ENCODE measurements around the gene GLB1L.

The GLB1L gene

GRCh38 chr2:219218217-219218731 is 27.0 kb downstream of the GLB1L start:
- H3K36me3 ChIP-seq (ENCODE audit: insufficient read depth, low read length) = peaks cover 53% of the 10 kb centered on the region
- peak overlapping the region; percentile 71 for H3K4me3 ChIP-seq (ENCODE audit: low read length)
- H3K4me1 ChIP-seq (ENCODE audit: control insufficient read depth, insufficient read depth, low read length) = peaks cover 31% of the 10 kb centered on the region

GRCh38 chr2:219216535-219216915 is 28.7 kb downstream of the GLB1L start:
- Histone ChIP-seq H3K9ac (ENCODE audit: low read depth, low read length) (no peak overlapping the region), H3K4me3 (ENCODE audit: low read length) (no peak overlapping the region), H3K27me3 (ENCODE audit: control insufficient read depth, insufficient read depth, low read length) (no peaks in the 10 kb centered on the region), H3K36me3 (ENCODE audit: insufficient read depth, low read length) (peaks cover 52% of the 10 kb centered on the region), H3K4me2 (ENCODE audit: low read length) (no peak overlapping the region), H3K4me1 (ENCODE audit: control insufficient read depth, insufficient read depth, low read length) (peaks cover 31% of the 10 kb centered on the region), H3K9me3 (replicated peaks; ENCODE audit: low read length) (no peaks in the 10 kb centered on the region)

More at GRCh38 chr2:219218217-219218731, 27.0 kb downstream of the GLB1L start:
- H3K27me3 ChIP-seq (ENCODE audit: control insufficient read depth, insufficient read depth, low read length) = no peaks in the 10 kb centered on the region
- H3K4me2 ChIP-seq (ENCODE audit: low read length) = peak overlapping the region; percentile 93
- H3K9ac ChIP-seq (ENCODE audit: low read depth, low read length) = peak overlapping the region; percentile 71
- no peaks in the 10 kb centered on the region for H3K9me3 ChIP-seq (replicated peaks; ENCODE audit: low read length)

- Histone ChIP-seq H3K4me1 (ENCODE audit: control insufficient read depth, insufficient read depth, low read length) (peaks cover 31% of the 10 kb centered on the region), H3K4me2 (ENCODE audit: low read length) (no peak overlapping the region), H3K36me3 (ENCODE audit: insufficient read depth, low read length) (peaks cover 50% of the 10 kb centered on the region), H3K9ac (ENCODE audit: low read depth, low read length) (no peak overlapping the region), H3K4me3 (ENCODE audit: low read length) (no peak overlapping the region), H3K9me3 (replicated peaks; ENCODE audit: low read length) (no peaks in the 10 kb centered on the region), H3K27me3 (ENCODE audit: control insufficient read depth, insufficient read depth, low read length) (no peaks in the 10 kb centered on the region)
Measured at GRCh38 chr2:219215871-219216534, 29.2 kb downstream of the GLB1L start.

DNA sequence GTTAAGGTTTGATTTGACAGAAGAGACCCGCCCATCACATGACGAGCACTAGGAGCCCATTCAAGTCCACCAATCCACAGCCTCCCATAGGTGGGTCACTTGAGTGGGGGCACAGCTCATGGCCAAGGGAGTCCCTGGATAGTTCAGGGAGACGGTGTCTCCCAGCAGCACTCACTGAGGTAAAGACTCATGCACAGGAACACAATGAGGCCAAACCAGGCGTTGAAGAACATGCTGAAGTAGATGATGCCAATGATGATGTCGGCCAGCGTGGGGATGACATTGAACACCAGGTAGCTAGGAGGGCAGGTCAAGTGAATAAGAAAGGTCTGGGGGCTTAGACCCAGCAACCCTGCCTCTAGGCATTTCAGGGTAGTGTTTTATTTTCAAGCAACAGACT is 30.5 kb downstream of the GLB1L start:
- no peak overlapping the region for H3K4me3 ChIP-seq (ENCODE audit: low read length)
- H3K36me3 ChIP-seq (ENCODE audit: insufficient read depth, low read length) = peaks cover 51% of the 10 kb centered on the region
- peaks cover 30% of the 10 kb centered on the region for H3K4me1 ChIP-seq (ENCODE audit: control insufficient read depth, insufficient read depth, low read length)

GRCh38 chr2:219214141-219214540 is 31.1 kb downstream of the GLB1L start:
- H3K4me3 ChIP-seq (ENCODE audit: low read length) = no peak overlapping the region
- no peak overlapping the region for H3K4me2 ChIP-seq (ENCODE audit: low read length)
- no peaks in the 10 kb centered on the region for H3K9me3 ChIP-seq (replicated peaks; ENCODE audit: low read length)
- H3K27me3 ChIP-seq (ENCODE audit: control insufficient read depth, insufficient read depth, low read length) = no peaks in the 10 kb centered on the region
- H3K4me1 ChIP-seq (ENCODE audit: control insufficient read depth, insufficient read depth, low read length) = peaks cover 24% of the 10 kb centered on the region
- no peak overlapping the region for H3K9ac ChIP-seq (ENCODE audit: low read depth, low read length)
- peaks cover 55% of the 10 kb centered on the region for H3K36me3 ChIP-seq (ENCODE audit: insufficient read depth, low read length)

More for the DNA sequence above, 30.5 kb downstream of the GLB1L start:
- Histone ChIP-seq H3K9ac (ENCODE audit: low read depth, low read length) (no peak overlapping the region), H3K9me3 (replicated peaks; ENCODE audit: low read length) (no peaks in the 10 kb centered on the region), H3K27me3 (ENCODE audit: control insufficient read depth, insufficient read depth, low read length) (no peaks in the 10 kb centered on the region), H3K4me2 (ENCODE audit: low read length) (no peak overlapping the region)

DNA sequence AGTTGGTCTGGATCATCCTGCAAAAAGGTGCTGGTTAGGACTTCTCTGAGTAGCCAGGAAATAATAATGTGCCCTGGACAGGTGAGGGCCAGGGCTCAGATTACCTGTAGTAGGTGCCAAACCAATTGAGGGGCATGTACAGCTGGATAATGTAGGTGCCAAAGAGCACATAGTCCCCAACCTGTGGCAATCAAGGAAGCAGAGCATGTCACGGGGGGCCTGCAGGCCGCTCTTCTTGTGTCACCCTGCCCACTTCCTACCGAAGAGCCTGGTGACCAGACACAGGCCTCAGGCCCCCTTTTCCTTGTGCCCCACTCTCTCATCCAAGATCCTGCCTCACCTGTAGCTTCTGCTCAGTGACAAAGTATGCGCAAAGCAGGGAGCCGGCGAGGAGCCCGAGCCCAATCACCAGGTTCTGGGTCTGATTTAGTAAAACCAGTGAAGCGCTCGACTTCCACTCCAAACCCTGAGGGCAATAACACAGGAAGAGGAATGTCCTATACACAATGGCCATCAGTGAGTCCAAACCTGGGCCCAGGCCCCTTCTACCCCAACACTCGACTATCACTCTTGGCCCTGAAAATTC is 31.7 kb downstream of the GLB1L start:
- Histone ChIP-seq H3K9ac (ENCODE audit: low read depth, low read length) (no peak overlapping the region), H3K36me3 (ENCODE audit: insufficient read depth, low read length) (peaks cover 61% of the 10 kb centered on the region), H3K9me3 (replicated peaks; ENCODE audit: low read length) (no peaks in the 10 kb centered on the region), H3K4me1 (ENCODE audit: control insufficient read depth, insufficient read depth, low read length) (peaks cover 18% of the 10 kb centered on the region), H3K4me2 (ENCODE audit: low read length) (no peak overlapping the region), H3K27me3 (ENCODE audit: control insufficient read depth, insufficient read depth, low read length) (no peaks in the 10 kb centered on the region), H3K4me3 (ENCODE audit: low read length) (no peak overlapping the region)

DNA sequence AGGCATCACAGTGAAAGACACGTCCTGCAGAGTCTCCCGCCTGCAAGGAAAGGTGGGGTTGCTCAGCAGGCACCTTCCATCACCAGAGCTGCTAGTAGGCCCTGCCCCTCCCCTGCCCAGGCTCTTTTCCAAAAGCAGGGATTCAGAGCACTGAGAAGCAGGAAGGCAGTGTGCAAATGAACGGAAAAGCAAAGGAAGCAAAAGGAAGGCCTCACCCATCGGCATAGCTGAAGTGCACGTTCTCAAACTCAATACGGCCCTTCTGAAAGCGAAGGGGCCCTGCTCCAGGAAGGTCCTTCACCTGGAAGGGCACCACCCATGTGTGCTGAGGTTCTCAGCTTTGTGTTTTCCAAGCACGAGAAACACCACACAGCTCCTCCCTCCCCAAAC is 32.2 kb downstream of the GLB1L start:
- Histone ChIP-seq H3K4me1 (ENCODE audit: control insufficient read depth, insufficient read depth, low read length) (peaks cover 18% of the 10 kb centered on the region), H3K9ac (ENCODE audit: low read depth, low read length) (no peak overlapping the region), H3K27me3 (ENCODE audit: control insufficient read depth, insufficient read depth, low read length) (no peaks in the 10 kb centered on the region), H3K9me3 (replicated peaks; ENCODE audit: low read length) (no peaks in the 10 kb centered on the region), H3K4me2 (ENCODE audit: low read length) (no peak overlapping the region), H3K36me3 (ENCODE audit: insufficient read depth, low read length) (peaks cover 65% of the 10 kb centered on the region), H3K4me3 (ENCODE audit: low read length) (no peak overlapping the region)

DNA sequence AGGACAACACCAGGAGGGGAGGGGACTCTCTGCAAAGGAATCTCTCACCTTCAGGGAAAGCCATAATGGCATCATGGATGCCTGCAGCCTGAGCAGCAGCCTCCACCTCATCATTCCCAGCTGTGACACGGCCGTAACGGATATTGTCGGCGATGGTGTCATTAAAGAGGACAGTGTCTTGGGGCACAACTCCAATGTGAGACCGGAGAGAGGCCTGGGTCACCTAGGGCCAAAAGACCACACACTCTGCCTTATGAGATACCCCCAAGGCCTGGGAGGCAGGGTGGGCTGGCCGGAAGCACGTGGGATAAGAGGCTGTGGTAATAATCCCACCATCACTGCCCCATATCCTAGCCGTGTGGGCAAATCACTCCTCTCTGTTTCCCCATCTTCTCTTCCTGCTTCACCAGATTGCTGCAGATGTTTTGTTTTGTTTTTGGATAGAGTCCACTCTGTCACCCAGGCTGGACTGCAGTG is 34.3 kb downstream of the GLB1L start:
- no peak overlapping the region for H3K4me3 ChIP-seq (ENCODE audit: low read length)
- H3K36me3 ChIP-seq (ENCODE audit: insufficient read depth, low read length) = peaks cover 62% of the 10 kb centered on the region
- no peak overlapping the region for H3K4me2 ChIP-seq (ENCODE audit: low read length)
- peaks cover 18% of the 10 kb centered on the region for H3K4me1 ChIP-seq (ENCODE audit: control insufficient read depth, insufficient read depth, low read length)
- no peak overlapping the region for H3K9ac ChIP-seq (ENCODE audit: low read depth, low read length)
- no peaks in the 10 kb centered on the region for H3K27me3 ChIP-seq (ENCODE audit: control insufficient read depth, insufficient read depth, low read length)
- no peaks in the 10 kb centered on the region for H3K9me3 ChIP-seq (replicated peaks; ENCODE audit: low read length)

- no peak overlapping the region for H3K9ac ChIP-seq (ENCODE audit: low read depth, low read length)
- H3K36me3 ChIP-seq (ENCODE audit: insufficient read depth, low read length) = peaks cover 62% of the 10 kb centered on the region
- H3K4me2 ChIP-seq (ENCODE audit: low read length) = no peak overlapping the region
- peaks cover 19% of the 10 kb centered on the region for H3K4me1 ChIP-seq (ENCODE audit: control insufficient read depth, insufficient read depth, low read length)
- H3K9me3 ChIP-seq (replicated peaks; ENCODE audit: low read length) = no peaks in the 10 kb centered on the region
- H3K4me3 ChIP-seq (ENCODE audit: low read length) = no peak overlapping the region
- H3K27me3 ChIP-seq (ENCODE audit: control insufficient read depth, insufficient read depth, low read length) = no peaks in the 10 kb centered on the region
Measured at GRCh38 chr2:219210196-219210885, 34.9 kb downstream of the GLB1L start.

DNA sequence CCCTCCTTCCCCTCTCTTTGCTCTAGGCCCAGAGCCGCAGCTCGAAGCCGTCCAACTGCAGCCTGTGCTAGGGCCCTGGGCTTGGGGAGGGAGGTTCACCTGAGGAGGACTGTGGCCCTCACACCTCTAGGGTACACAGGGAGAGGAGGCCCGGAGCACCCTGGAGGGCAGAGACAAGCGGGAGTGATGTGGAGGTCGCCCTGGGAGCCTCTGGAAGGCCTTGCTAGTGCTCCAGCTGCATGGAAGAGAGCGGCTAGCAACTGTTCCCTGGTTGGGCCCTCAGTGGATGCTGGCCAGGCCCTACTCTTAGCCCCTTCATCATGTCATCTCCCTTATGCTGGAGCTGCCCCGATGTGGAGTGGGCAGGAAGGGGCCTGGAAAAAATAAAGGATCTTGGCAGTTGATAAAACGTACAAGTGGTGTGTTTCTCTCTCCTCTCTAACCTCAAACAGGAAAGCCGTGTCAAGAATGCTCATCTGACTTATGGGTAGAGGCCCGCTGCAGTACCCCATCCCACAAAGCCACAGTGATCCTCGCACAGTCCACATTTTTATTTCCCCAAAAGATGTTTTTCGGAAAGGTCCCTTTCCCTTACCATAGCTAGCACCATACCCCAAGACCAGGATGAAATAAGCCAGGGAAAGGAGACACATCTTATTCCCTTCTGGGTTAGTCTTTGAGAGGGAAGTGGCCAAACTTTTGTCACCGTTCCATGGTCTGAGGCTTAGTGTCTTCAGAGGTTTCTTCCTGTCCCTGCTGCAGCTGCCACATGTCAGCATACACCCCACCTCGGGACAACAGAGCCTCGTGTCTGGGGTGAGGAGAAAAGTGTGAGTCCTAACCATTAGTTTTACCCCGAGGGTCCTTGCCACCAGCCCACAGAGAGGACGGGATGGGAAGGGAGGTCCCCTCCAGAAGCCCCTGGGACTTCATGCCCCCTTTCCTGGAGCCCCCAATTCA is 35.7 kb downstream of the GLB1L start:
- H3K36me3 ChIP-seq (ENCODE audit: insufficient read depth, low read length) = peaks cover 58% of the 10 kb centered on the region
- H3K4me3 ChIP-seq (ENCODE audit: low read length) = no peak overlapping the region
- no peaks in the 10 kb centered on the region for H3K27me3 ChIP-seq (ENCODE audit: control insufficient read depth, insufficient read depth, low read length)
- H3K9ac ChIP-seq (ENCODE audit: low read depth, low read length) = no peak overlapping the region
- peaks cover 19% of the 10 kb centered on the region for H3K4me1 ChIP-seq (ENCODE audit: control insufficient read depth, insufficient read depth, low read length)
- no peak overlapping the region for H3K4me2 ChIP-seq (ENCODE audit: low read length)
- H3K9me3 ChIP-seq (replicated peaks; ENCODE audit: low read length) = no peaks in the 10 kb centered on the region
